Measurements from ENCODE around the gene PI4K2A. TPM values are rescaled to one million over a fixed set of nuclear protein-coding genes. Genes with fewer than 3 reads are reported as not detected.

PI4K2A gene
- 10 to 100 TPM in 3 of 6 experiments, 1 to 10 TPM in 3; 6.2 to 18.1 (median 11.4) TPM for total RNA-seq
- long read RNA-seq, partial matches to known transcripts = 1 of 2 reads
- long read RNA-seq, other reads (novel, unspliced or antisense) = 1 of 2 reads

DNA sequence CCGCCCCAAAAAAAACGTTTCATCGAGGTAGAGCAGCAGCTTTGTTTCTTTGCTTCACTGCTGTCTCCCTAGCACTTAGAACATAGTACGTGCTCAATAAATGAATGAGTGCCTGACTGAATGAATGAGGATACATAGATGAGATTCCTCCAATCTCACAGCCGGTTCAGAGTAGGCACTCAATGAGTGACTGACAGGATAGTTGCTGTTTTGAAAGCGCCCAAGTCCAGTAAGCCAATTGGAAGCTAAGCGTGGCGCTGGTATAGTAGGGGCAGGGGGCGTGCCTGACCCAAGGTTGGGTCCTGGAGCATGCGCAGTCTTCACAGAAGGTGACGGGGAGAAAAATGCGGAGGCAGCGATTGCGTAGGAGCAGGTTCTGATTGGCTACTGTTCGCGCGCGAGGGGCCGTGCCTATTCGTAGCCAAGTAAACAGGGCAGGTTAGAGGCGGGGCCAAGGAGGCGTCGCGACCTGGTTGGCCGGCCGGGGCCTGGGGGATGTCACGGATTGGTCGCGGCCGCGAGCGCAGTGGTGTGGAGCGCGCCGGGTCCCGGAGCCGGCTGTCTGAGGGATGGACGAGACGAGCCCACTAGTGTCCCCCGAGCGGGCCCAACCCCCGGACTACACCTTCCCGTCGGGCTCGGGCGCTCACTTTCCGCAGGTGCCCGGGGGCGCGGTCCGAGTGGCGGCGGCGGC, at the start of gene PI4K2A:
PI4K2A (plus strand) TSS at position 498 of the 694 bp plus-strand sequence; CDS start at position 570, 72 bp downstream.
- ATAC-seq = peak; percentile 95 to 99 (median 98)
- Histone ChIP-seq H3K27me3 (no peaks in the 10 kb centered on the region), H3K4me1 (peaks cover 0 to 11% (median 6%) of the 10 kb centered on the region in 4 donors), H3K9me3 (no peaks in the 10 kb centered on the region), H3K27ac (peak within 1 kb of the TSS; percentile 61 to 87 (median 77)), H3K4me3 (peak within 1 kb of the TSS; percentile 63 to 82 (median 70)), H3K36me3 (peaks cover 0 to 6% (median 0%) of the 10 kb centered on the region in 4 donors)
- peak; percentile 99 for DNase-seq
- TF ChIP-seq CTCF (IDR thresholded peaks at IDR 0.05) = no peak
- TF ChIP-seq POLR2A (IDR thresholded peaks at IDR 0.05) = peak; percentile 96
- 4% methylated on average over 15 of the region's 54 CpGs for WGBS (ENCODE audit: insufficient coverage, low coverage, low lambda C conversion rate, missing lambda C conversion rate)
- intact Hi-C loops (cut with DNase I) = no loop called here

DNA sequence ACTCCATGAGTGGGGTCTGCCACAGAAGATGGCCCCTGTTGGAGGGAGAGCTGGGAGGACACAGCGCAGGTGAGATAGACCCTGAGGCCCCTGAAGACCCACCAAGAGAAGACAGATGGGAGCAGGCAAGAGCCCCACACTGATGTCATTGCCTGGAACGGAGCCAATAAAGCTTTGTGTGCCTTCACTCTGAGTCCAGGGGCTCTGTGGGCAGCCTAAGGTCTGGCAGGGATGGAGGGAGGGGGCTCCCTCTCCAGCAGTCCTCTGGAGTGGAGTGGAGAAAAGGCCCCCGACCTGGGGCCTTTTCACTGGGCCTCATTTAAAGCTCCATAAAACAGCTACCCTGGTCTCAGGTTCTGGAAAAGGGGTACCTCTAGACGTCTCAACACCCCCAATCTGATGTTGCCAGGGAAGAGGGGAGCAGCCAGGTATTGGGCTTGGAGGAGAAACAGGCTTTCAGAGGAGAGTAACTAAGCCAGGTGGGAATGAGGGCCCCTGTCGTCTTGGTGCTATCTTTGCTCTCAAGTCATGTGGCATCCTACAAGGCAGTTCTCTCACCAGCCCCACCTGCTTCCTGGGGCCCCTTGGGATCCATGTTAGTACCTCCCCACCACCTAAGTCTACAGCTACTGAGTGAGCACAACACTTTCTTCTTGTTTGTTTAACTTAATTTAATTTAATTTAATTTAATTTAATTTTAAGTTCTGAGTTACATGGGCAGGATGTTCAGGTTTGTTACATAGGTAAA, 49.5 kb upstream of the PI4K2A start:
- no peaks in the 10 kb centered on the region for H3K9me3 ChIP-seq
- 75% methylated on average over 2 of the region's 5 CpGs for WGBS (ENCODE audit: insufficient coverage, low coverage, low lambda C conversion rate, missing lambda C conversion rate)
- H3K36me3 ChIP-seq = peaks cover 0 to 11% (median 0%) of the 10 kb centered on the region in 4 donors
- H3K4me3 ChIP-seq = no peak overlapping the region
- peaks cover 0 to 34% (median 5%) of the 10 kb centered on the region in 4 donors for H3K4me1 ChIP-seq
- ATAC-seq (no peak), DNase-seq (peak in 1 of 3 donors; percentile 22)
- no peak overlapping the region for H3K27ac ChIP-seq
- intact Hi-C loops (cut with DNase I) = no loop called here
- H3K27me3 ChIP-seq = no peaks in the 10 kb centered on the region
- no peak for TF ChIP-seq CTCF (IDR thresholded peaks at IDR 0.05)

- H3K4me1 ChIP-seq = peaks cover 0 to 40% (median 8%) of the 10 kb centered on the region in 4 donors
- TF ChIP-seq POLR2A (IDR thresholded peaks at IDR 0.05) (no peak), CTCF (IDR thresholded peaks at IDR 0.05) (no peak)
- H3K27me3 ChIP-seq = no peaks in the 10 kb centered on the region
- intact Hi-C loops (cut with DNase I) = no loop called here
- H3K36me3 ChIP-seq = peaks cover 0 to 11% (median 0%) of the 10 kb centered on the region in 4 donors
- H3K27ac ChIP-seq = no peak overlapping the region
- 65% methylated on average over 3 of the region's 4 CpGs for WGBS (ENCODE audit: insufficient coverage, low coverage, low lambda C conversion rate, missing lambda C conversion rate)
- no peak for DNase-seq
- H3K4me3 ChIP-seq = no peak overlapping the region
- no peak for ATAC-seq
- no peaks in the 10 kb centered on the region for H3K9me3 ChIP-seq
Observed at GRCh38 chr10:97593421-97593820, 47.0 kb upstream of the PI4K2A start.

DNA sequence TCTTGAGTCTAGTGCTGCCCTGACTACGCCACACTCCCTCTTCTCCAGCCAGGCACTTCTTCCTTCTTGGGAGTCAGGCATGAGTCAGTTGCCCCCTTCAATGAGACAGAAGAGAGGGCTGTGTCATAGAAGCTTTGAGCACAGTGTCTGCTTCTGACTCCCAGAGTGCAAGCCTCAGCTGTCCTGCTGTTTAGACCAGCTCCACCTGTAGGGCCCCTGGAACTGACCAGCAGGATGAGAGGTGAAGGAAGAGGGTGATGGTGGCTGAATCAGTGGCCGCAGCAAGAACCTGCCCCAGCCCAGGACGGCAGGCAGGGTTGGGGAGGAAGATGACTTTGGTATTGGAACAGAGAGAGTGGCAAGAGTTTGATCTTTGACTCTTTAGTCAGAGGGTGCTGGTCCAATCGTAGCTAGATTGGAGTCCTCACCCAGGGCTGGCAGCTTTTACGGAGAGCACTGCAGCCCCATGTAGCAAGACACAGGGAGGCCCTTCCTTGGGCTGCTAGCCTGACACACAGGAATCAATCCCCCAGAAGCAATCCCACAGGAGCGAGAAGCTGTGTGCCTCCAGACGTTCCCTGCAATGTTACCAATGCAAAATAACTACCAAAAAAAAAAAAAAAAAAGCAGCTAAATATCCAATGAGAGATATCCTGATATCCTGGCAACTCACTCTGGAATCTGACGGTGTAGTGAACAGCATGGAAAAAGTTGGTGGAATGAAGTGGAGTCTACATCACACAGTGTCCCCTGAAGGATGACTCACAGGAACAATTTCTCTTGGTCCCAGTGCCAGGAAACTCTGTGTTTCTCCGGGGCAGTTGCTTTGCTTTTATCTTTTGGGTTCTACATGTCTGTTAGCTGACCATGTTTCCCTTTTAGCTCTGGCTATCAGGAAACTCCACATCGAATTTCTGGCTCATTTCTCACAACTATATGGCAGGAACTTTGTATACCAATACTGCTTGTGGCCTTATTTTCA, 44.1 kb upstream of the PI4K2A start:
- intact Hi-C loops (cut with DNase I) = no loop called here
- H3K27ac ChIP-seq = peak overlapping the region; percentile 62 to 76 (median 64)
- WGBS (ENCODE audit: insufficient coverage, low coverage, low lambda C conversion rate, missing lambda C conversion rate) = 34% methylated on average over 6 of the region's 10 CpGs
- no peaks in the 10 kb centered on the region for H3K27me3 ChIP-seq
- TF ChIP-seq POLR2A (IDR thresholded peaks at IDR 0.05) = peak; percentile 61
- TF ChIP-seq CTCF (IDR thresholded peaks at IDR 0.05) = no peak
- H3K4me3 ChIP-seq = no peak overlapping the region
- H3K4me1 ChIP-seq = peaks cover 0 to 31% (median 3%) of the 10 kb centered on the region in 4 donors
- H3K36me3 ChIP-seq = peaks cover 0 to 21% (median 0%) of the 10 kb centered on the region in 4 donors
- no peaks in the 10 kb centered on the region for H3K9me3 ChIP-seq
- ATAC-seq (peak; percentile 82 to 93 (median 87)), DNase-seq (peak in 2 of 3 donors; percentile 61 to 69)

Measured in right lobe of liver (tissue), 6 donors.